ENCODE results near the gene KLHL25.

The KLHL25 gene

DNA sequence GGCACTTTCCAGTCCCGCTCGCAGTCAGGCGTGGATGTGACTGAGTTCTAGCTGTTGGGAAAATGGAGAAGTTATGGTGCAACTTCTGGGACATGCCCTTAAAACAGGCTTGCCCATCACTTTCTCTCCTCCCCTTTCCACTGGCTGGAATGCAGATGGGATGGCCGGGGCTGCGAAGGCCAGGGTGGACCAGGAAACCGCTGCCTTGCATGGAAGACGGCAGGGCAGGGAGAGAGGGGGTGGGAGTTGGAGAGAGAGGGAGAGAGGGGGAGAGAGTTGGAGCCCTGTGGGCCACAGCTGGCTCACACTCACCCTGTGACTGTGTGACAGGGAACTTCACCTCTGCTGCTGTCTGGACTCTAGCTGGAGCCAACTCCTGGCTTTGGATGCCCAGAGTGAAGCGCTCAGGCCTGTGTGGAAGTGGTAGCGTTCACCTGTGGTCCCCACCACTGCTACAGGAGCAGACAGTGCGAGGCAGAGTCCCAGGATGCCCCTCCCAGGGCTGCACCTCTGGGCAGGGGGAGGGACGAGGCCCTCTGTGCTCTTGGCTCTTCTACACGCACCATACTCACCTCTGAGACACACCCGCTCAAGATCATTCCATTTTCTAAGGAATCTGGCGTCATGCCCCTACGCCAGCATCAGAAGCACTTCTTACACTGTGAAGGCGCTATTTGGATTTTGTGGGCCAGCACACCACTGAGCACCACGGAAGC is 36.6 kb downstream of the KLHL25 start:
- no peak for DNase-seq

DNA sequence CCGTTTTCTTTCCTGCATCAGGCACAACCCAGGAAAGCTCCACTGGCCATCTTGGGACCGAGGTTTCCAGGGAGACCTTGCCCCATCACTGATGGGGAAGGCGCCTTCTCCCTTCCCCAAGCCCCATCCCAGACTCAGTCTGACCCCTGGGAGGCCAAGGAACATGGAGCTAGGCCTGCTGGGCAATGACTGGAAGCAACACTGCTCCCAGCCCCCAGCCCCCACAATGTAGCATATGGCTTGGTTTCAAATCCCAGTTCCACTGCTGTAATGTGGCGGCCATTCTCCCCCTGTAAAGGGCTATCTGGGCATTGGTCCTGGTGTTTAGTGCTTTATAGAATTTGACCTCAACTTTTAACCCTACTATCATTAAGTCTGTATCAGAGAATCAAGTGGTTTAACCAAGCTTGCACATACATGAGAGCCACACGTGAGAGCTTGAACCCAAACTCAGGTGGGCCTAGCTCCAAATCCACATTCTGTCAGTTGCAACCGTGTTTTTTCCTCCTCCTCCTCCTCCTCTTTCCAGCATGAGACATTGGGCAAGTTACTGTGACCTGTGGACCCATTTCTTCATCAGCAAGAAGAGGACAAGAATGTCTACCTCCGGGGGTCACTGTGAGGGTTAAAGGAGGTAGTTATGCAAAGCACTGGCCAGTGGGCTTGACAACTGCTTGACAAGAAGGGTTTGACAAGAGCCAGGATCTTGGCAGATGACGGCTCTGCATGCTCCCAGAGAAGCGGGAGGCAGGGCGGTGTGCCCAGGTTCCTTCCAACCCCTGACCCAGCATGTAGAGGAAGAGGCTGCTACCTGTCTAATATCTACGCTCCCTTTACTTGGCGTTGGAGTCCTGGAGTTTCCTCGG is 37.4 kb downstream of the KLHL25 start:
- no peak for DNase-seq

DNA sequence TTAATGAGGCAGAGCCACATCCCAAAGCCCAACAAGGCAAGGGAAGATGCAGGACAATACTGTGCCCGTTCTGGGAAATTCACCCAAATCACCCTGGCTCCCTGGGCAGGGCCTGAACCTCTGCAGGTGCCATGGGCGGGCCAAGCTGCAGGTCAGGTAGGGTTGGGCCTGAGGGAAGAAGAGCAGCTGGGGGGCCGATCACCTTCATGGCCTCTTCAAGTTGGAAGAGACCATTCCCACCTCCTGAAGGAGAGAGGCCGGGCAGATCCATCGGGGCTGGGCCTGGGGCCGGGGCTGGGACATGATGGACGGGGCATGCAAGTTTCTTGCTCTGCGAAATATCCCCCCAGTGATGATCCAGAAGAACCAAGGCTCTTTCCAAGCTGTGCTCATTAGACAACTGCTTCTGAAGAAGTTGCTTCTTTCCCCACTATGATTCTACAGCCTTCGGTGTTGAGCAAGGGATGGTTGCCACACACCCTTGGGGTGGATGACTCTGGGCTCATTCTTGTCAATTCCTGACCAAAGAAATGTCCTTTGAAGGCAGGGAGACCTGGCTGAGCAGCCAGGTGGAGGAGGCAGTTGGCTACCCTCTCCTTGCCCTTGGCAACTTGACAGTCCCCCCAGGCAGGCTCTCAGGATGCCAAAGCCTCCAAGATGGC is 38.2 kb downstream of the KLHL25 start:
- no peak for DNase-seq

DNA sequence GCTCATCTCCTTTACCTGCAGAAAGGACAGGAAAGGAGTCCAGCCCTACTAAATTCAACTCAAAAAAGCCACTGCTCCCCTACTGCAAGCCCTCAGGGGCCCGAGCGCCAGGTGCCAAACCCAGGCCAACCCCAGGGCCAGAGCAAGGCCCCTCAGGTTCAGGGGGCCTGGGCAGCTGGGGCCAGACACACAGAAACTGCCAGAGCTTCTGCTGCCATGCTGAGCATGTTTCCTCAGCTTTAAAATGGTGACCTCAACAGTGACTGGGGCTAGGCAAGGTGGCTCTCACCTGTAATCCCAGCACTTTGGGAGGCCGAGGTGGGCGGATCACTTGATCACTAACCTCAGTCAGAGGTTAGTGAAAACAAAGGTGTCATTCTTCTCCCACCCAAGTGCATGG is 38.8 kb downstream of the KLHL25 start:
- no peak for DNase-seq

DNA sequence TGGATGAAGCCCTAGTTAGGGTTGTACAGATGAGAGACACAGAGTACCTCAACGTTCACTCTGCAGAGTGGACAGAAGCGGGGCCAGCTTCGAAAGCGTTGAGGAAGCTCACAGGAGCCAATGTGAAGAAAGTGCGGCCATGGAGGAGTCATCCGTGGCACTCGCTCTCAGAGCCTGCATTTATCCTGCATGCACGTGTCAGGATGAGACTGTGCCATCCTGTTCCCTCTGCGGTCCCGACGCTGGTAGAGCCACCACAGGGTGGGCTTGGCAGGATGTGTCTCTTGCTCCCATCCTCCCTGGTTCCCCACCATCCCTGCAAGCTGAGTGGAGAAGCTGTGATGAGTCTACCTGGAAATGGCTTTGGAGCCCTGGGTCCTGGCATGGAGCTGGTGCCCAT is 39.3 kb downstream of the KLHL25 start:
- DNase-seq = no peak

DNA sequence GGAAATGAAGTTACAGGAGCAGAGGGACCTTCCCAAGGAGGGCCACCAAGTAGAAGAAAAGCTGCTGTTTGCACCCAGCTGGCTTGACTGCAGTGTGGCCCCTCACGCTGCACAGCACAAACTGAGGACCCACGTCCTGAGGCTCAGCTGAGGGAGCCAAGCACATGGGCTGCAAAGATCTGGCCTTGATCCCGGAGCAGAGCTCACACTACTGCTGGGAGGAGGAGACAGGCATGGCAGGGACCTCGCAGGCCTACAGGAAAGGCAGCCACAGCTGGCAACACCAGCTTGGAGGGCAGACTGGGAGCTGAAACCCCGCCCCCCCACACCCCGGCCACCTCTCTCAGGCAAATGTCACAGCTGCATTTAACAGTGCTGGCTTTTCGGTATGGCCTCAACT is 39.7 kb downstream of the KLHL25 start:
- DNase-seq = no peak

DNA sequence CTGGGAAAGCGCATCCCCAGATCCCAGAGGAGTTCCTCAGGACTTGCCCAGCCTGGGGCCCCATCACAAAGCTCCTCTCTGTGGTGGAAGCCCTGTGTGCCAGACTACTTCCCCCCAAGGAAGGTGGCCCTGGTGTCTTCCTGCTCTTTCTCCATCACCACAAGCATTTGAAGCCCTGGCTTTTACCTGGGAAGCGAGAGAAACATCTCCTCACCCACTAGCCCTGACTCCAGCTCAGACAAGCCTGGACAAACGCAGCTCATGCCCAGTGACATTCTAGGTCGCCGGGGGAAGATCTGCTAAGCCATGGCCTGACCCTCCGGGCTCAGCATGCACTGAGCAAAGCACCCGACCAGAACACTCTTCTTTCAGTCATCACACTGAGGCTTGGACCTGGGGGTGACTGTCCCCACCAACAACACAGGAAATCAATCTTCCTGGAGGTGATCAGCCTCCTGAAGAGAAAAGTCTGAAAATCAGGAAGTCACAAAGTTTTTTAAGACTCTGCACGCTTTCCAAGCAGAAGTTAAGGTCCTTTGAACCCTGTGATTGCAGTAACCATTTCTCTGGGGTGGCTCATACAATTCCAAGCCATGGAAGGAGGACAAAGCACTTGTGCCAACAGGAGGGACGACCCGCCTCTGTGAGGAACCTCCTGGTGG is 40.8 kb downstream of the KLHL25 start:
- no peak for DNase-seq

DNA sequence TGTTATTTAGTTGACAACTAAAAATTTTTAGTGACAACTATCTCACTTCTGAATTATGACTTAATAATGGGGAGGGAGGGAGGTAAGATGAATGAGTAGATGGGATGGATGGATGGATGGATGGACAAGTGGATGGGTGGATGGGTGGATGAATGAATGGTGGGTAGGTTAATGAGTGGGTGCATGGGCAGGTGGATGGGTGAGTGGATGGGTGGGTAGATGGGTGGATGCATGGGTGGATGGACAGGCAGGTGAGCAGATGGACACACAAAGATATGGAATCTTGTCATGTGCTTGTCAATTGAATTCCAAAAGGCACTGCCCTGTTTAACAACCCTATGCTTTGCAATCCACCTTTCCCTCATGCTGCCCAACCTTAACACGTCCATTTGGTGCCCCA is 41.5 kb downstream of the KLHL25 start:
- no peak for DNase-seq

DNA sequence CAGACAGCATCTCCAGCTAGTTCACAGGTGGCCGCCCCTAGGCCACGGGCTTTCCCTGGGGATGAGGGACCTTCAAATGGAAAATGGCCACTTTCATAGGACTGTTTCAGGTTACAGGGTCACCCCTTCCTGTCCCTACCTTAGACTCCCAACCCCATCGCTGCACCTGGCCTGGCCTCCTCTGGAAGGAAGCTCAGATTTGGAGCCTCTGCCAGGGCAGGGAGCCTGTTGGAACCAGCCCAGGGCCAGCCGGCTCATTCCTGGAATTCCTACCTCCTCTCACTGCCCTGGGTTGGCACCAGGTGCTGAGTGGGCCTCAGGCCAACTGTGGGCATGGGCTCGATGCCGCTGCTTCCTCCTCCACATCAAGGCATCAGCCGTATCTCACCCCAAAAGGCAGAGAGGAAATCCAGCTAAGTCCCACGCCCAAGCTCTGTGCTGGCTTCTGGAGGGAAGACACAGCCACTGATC is 42.2 kb downstream of the KLHL25 start:
- no peak for DNase-seq

DNA sequence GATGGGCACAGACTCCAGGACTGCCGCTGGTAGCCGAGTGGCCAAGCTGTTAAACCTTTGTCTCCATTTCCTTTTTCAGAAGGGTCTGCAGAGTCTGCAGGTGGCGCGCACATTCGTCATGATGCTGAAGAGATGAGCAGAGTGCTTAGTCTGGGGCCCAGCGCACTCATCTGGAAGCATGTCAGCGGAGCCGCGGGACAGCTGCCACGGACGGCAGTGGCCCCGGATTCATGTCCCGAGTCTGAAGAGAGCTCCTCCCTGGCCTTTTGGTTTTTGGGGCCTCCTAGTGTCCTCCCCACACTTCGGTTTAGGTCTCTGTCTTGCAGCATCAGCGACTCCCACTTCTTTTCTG is 42.6 kb downstream of the KLHL25 start:
- DNase-seq = no peak

DNA sequence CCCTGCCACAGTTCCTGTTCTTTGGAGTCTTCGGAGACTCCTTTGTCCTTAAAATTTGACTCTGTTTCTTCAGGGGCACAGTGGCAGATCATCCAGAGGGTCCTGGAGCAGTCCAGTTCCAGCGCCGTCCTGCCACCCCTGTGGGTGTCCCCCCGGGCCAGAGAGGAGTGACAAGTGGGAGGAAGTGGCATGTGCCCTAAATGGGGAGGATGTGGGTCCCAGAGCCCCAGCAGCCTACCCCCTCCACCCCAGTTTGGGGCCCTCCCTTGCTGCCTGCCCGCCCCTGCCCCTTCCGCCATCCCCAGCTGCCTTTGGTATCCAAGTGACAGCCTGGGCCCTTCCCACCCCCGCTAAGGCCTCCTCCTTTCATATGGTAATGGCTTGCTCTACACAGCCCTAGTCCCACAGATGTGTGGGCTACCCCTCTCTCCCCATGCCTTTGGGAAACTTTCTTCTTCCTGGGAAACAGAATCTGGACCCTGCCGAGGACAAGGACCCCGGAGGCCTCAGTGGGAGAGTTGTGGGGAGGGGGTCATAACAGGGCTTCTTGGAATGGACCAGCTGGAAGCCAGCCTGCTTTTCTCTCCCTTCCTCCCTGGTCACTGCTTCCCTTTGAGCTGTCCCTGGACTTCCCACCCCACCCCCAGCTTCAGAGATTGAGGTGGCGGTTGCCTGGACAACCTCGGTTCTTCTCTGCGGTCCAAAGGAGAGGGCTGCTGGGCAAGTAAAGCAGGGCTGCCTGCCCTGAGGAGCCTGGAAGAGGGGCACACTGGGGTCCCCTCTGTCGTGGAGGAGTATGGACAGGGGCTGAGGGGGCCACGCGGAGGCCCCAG is 43.2 kb downstream of the KLHL25 start:
- DNase-seq = no peak

DNA sequence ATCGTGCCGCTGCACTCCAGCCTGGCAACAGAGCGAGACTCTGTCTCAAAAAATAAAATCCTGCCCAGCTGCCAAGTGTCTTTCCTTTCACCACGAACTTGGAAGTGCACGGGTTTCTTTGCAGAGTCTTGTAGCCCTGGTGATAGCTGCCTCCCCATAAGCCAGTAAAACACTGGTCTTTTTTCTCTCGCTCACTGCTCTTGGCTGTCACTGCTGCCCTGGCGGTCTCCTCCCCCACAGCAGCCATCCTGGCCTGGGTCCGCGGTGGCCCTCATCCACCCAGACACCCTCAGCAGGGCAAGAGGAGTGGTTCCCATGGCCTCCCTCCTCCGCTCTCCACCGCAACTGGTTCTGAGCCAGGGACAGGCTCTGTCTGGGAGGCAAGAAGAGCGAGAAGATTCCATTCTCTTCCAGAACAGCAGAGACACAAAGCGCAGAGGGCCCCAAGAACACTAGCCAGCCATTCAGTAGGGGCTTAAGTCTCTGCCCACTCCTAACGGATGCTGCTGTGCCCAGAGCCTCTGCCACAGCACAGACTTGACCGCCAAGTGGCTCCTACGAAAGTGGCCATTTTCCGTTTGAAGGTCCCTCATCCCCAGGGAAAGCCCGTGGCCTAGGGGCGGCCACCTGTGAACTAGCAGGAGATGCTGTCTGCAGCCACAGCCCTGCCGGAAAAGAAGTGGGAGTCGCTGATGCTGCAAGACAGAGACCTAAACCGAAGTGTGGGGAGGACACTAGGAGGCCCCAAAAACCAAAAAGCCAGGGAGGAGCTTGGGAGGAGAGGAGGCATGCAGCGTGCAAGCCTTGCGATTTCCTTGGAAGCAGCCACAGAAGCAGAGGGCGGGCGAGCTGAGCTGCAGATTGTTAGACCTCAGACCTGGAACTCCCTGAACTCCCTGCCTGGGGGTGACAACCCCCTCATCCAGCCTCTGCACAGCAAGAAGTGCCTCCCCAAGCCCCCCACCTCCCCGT is 44.1 kb downstream of the KLHL25 start:
- DNase-seq = no peak

DNA sequence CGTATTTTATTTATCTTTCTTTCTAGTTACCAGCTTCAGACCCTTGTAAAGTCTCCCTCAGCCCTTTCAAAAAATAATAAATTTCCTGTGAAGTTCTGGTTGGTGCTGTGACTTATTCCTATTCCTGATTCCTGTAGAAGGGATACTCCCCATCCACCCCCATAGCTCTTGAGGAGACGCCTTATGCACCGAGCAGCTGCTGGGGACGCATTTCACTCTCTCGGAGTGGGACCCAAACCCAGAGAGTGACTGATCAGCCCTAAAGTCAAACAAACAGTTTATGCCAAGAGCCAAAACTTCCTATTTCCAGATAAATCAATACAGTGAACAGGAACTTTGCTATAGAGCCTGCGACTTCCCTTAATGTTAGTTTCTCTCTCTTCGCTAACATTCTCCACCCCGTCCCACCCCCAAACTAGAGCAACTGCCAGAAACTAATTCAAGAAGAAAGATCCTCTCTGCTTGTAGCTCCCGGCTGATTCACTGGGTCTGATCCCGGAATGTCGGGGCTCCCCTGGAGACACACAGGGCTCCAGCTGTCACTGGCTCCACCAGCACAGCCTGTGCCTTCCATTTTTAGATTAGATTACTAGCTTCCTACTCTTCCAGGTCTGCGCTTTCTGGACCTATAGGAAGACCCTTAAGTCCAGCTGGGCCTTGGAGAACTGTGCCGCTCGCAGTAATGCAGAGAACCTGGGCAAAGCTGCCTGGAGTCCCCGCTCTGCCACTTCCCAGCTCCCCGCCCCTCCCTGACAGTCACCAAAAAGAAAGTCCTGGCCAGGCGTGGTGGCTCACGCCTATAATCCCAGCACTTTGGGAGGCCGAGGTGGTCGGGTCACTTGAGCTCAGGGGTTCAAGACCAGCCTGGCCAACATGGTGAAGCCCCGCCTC is 45.2 kb downstream of the KLHL25 start:
- peak; percentile 23 for DNase-seq

DNA sequence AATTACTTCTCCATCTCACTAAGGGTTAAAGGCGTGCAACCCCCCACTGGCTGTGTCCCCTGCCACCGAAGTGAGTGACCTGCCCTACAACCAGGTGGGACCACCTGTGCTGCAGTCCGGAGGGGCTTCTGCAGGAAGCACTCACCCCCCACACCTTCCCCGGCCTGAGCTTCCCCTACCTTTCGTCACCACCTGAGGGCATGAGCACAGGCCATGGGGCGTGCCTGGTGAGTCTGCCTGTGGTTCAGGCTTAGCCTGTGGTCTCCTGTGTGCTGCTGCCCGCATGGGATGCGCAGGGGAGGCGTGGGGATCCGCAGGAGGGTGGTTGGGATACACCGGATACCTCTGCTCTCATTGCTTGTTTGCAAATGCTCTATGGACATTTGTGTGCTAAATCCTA is 46.0 kb downstream of the KLHL25 start:
- no peak for DNase-seq

DNA sequence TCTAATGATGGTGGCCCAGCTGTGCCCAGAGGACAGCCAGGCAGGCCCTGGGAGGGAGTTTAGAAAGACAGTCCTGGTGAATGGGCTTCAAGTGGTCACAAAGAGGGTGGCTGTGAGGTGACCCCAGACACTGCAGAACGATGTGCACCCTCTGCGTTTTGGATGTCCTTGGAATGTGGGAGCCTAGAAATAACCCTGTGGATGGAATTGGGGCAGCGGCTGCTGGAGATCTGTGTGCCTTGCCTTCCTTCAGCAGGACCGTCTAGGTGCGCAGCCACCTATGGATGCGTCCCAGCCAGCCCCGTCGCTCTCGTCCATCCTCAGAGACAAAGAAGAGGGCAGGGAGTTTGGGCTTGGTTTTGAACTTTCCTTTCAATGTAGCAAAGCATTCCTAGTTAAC is 46.5 kb downstream of the KLHL25 start:
- no peak for DNase-seq

DNA sequence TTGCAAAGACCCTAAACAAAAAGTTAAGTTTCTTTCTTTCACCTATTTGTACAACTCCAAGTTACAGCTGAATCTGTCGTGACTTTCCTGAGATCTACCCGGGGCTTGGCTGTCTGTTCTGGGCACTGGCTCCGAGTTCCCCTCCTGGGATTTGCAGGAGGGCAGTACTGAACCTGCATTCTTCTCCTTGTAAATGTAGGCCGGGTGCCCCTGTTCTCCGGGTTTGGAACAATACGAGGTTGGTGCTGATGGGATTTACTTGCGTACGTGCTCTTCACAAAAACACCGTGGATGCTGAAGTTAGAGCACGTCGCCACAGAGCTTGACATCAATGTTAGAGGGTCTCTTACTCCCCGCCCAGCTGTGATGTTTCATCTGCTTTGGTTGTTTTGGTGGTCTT is 48.1 kb downstream of the KLHL25 start:
- no peak for DNase-seq

DNA sequence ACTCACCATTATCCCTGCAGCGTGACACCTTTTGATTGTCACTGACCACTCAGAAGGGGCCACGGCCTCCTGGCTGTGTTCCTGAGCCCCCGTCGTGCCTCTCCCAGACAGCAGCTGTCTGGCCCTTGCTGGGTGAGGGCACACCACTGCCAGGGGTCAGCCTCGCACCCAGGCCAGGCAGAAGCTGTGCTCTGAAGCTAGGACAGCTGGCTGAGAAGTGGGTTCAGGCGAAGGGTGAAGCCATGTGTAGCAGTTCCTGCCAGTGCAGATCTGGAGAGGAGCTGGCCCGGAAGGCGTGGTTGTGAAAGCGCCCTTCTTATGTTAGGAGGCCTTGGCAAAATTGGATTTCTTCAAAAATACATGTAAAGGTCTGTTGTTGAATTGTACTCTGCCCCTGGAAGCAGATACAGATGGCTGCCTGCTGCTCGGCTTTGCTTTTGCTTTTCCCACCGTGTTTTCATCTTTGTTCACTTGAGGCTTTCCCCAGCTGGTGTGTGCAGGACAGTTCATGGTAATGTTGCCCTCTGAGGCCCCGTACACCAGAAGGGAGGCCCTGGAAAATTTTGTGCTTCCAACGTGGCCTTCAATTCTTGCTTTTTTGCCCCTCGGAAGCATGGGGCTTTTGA is 49.1 kb downstream of the KLHL25 start:
- no peak for DNase-seq

DNA sequence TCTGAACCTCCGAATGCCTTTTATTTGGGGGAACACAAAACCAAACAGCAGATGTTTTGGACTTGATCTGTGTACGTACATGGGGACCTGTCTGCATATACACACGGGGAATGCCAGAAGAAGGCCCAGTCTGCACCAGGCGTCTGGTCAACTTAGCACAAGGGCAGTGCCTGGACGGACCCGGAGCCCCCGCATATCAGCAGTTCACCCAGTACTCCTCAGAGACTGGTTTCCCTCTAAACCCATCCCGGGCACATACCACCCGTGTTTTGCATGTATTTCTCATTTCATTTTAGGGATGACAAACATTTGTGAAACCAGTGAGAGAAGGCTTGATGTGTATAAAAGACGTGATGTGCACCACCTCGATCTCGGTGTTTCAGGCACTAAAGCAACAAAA is 49.7 kb downstream of the KLHL25 start:
- no peak for DNase-seq

DNA sequence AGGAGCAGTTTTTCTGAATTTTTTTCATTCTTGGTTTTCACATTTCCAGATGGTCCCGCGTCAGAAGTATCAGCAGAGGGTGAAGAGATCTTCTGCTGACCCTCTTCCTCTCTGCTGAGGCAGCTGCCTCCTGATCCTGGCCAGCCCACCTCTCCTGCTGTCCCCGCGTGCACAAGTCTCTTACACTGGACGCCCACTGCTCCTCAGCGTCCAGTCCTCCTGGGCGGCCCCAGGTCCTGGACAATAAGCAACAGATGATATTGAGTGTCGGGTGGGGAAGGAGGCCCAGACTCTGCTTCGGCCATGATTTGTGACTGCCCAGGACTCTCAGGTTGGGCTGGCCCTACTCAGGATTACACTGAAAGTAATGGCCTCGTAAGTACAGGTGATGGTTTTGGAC is 50.1 kb downstream of the KLHL25 start:
- no peak for DNase-seq

Data from NCI-H2171 treated with DMSO at 0.1 percent for 48 hours (cell line).